HL-60 (cell line): ENCODE data around the gene KCNJ12.

Source experiments
- GABPA ChIP-seq: IDR thresholded peaks from 2 replicates; pipeline ENCODE4 v1.6.1; 2012; ENCODE audit warnings: low read depth
- POLR2AphosphoS5 ChIP-seq: IDR thresholded peaks from 2 replicates; pipeline ENCODE4 v1.6.1; 2012; ENCODE audit warnings: low read depth
- TF ChIP-seq, protein P1 (sequence below): IDR thresholded peaks from one replicate; pipeline ENCODE4 v1.5.1; 2011; ENCODE audit warnings: low read length, control low read depth, inconsistent platforms; ENCODE audit not compliant: insufficient read depth

DNA sequence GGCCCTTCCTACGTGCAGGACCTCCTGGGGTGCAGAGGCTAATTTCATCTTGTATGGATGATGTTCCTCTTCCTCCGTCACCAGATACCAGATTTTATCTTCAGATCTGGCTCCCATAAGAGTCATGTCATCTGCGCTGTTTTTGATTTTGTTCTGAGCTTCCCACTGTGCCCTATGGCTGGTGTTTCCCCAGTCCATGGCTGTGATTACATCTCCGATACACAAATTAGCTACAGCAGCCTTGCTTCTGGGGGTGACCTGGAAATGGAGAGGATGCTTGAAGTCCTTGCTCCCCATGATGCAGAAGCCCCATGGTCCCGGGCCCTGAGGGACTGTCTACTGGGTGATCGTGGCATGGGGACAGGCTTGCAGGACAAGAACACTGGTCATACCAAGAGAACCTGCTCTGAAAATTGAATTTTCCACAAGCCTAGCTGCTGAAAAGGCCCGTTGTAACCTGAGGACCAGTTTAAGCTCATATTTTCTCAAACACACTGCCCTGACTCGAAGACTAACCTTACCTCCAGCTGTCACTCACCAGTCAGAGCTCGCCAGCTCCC is 69.0 kb downstream of the KCNJ12 start:
- TF ChIP-seq, protein P1, sequence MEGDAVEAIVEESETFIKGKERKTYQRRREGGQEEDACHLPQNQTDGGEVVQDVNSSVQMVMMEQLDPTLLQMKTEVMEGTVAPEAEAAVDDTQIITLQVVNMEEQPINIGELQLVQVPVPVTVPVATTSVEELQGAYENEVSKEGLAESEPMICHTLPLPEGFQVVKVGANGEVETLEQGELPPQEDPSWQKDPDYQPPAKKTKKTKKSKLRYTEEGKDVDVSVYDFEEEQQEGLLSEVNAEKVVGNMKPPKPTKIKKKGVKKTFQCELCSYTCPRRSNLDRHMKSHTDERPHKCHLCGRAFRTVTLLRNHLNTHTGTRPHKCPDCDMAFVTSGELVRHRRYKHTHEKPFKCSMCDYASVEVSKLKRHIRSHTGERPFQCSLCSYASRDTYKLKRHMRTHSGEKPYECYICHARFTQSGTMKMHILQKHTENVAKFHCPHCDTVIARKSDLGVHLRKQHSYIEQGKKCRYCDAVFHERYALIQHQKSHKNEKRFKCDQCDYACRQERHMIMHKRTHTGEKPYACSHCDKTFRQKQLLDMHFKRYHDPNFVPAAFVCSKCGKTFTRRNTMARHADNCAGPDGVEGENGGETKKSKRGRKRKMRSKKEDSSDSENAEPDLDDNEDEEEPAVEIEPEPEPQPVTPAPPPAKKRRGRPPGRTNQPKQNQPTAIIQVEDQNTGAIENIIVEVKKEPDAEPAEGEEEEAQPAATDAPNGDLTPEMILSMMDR, result no peak
- TF ChIP-seq POLR2AphosphoS5, result no peak
- TF ChIP-seq GABPA, result no peak
